Transverse colon (tissue), 4 donors: ENCODE measurements around the gene ARPC5L. TPM values are rescaled to one million over a fixed set of nuclear protein-coding genes. Genes with fewer than 3 reads are reported as not detected.

ENCODE experiments used
- DNase-seq: peaks from one replicate; pipeline ENCODE4 v3.0.0-alpha.2; 2019
- H3K27ac ChIP-seq, 4 donors: fragments of 200-600 bp; sonication (generic); 2 replicates each; pipeline ENCODE4 v1.5.1; 2016 to 2018; ENCODE audit warnings: inconsistent platforms in 4 of 4
- H3K27me3 ChIP-seq: fragments of 200-600 bp; sonication (generic); 2 replicates; pipeline ENCODE4 v1.5.1; 2017; ENCODE audit warnings: inconsistent platforms
- H3K36me3 ChIP-seq, 4 donors: fragments of 200-600 bp; sonication (generic); 2 replicates each; pipeline ENCODE4 v1.5.1; 2017 to 2019; ENCODE audit warnings: inconsistent platforms in 4 of 4
- H3K4me1 ChIP-seq, 4 donors: fragments of 200-600 bp; sonication (generic); 2 replicates each; pipeline ENCODE4 v1.5.1; 2017 to 2020; ENCODE audit warnings: inconsistent platforms in 4 of 4
- H3K4me3 ChIP-seq, 4 donors: fragments of 200-600 bp; sonication (generic); 1 replicate in 1 of 4; 2 replicates in 3 of 4; pipeline versions ENCODE4 v1.5.1 to v1.6.1; 2017 to 2019; ENCODE audit warnings: inconsistent platforms in 4 of 4
- H3K9me3 ChIP-seq, 2 donors: fragments of 200-600 bp; sonication (generic); 2 replicates each; pipeline ENCODE4 v1.5.1; 2017 to 2019; ENCODE audit warnings: inconsistent platforms in 2 of 2
- CTCF ChIP-seq, 5 experiments: fragments of 200-600 bp in 3 of 5; fragments of 450-650 bp in 2 of 5; sonication (generic) in 3 of 5; IDR thresholded peaks; 1 replicate in 2 of 5; 2 replicates in 3 of 5; pipeline ENCODE4 v1.5.1; 2016 to 2017; ENCODE audit warnings: antibody characterized with exemption in 5 of 5, inconsistent platforms in 3 of 5, mild to moderate bottlenecking in 2 of 5, moderate library complexity in 1 of 5
- EP300 ChIP-seq: sonication (generic); formaldehyde crosslinking; IDR thresholded peaks from one replicate; pipeline ENCODE4 v1.6.1; 2017; ENCODE audit warnings: antibody characterized with exemption, low read depth
- POLR2A ChIP-seq: fragments of 450-650 bp; IDR thresholded peaks from one replicate; pipeline ENCODE4 v1.6.1; 2016; ENCODE audit warnings: antibody characterized with exemption, mild to moderate bottlenecking, moderate library complexity
- POLR2AphosphoS5 ChIP-seq, 3 donors: sonication (generic); formaldehyde crosslinking; IDR thresholded peaks; one replicate each; pipeline ENCODE4 v1.6.1; 2016; ENCODE audit warnings: antibody characterized with exemption in 3 of 3
- whole genome bisulfite sequencing, 2 donors: methylation state at CpG; one replicate each; pipeline ENCODE4 v1.1.5; 2018; ENCODE audit warnings: low coverage in 1 of 2; 5-methylcytosine and 5-hydroxymethylcytosine counted together
- in situ Hi-C, 4 donors: fragments of 200-750 bp; cut with MboI; loops; one replicate each; pipeline versions ENCODE4 v1.15.0 to v1.15.1; 2017; ENCODE audit warnings: low sequenced_read_pairs in 3 of 4, low pct_ligation_motif_present in 1 of 4, low pct_unique_long_range_greater_than_20kb in 1 of 4
- intact Hi-C: fragments of 100-400 bp; cut with DNase I; formaldehyde crosslinking; loops from one replicate; pipeline ENCODE4 v1.15.1; 2023; ENCODE audit warnings: low total_unique reads
- total RNA-seq, 4 donors: library from RNA; depleted of rRNA; stranded (reverse); fragments of >200 nt; gene quantifications; one replicate each; pipeline ENCODE4 v1.1.0, GENCODE V29; 2016

Gene ARPC5L
- total RNA-seq, 4 donors from 2014 or later = 9.8 to 37.0 (median 22.8) TPM

GRCh38 chr9:124859803-124860581 lies 1.9 kb upstream of the ARPC5L start:
- no peak for DNase-seq
- Histone ChIP-seq H3K4me1 (peaks cover 13 to 27% (median 21%) of the 10 kb centered on the region in 4 donors), H3K4me3 (peak overlapping the region in 1 of 4 donors; percentile 91), H3K9me3 (no peaks in the 10 kb centered on the region), H3K27ac (peak overlapping the region in 3 of 4 donors; percentile 93 to 96 (median 96)), H3K27me3 (no peaks in the 10 kb centered on the region), H3K36me3 (peaks cover 0 to 32% (median 10%) of the 10 kb centered on the region in 4 donors)
- TF ChIP-seq CTCF (IDR thresholded peaks at IDR 0.05) (no peak), POLR2AphosphoS5 (IDR thresholded peaks at IDR 0.05) (no peak), POLR2A (no peak), EP300 (no peak)
- in situ Hi-C loops (loop anchor here in 2 of 4 donors (5.0 kb wide), 1 partner anchor 88 kb away; the partner anchor contains the start of gene NR6A1 (in 2 of the 2)), intact Hi-C loops (no loop called here)
- WGBS, 2 donors = 13 to 50% methylated on average over 1 to 10 of the region's 10 CpGs

- WGBS, 2 donors = 0 to 5% methylated on average over 1 to 12 of the region's 12 CpGs
- no peaks in the 10 kb centered on the region for H3K27me3 ChIP-seq
- no peaks in the 10 kb centered on the region for H3K9me3 ChIP-seq
- in situ Hi-C loops (no loop called here), intact Hi-C loops (no loop called here)
- peaks cover 0 to 32% (median 10%) of the 10 kb centered on the region in 4 donors for H3K36me3 ChIP-seq
- H3K27ac ChIP-seq = peak overlapping the region; percentile 93 to 96 (median 94)
- peak overlapping the region; percentile 56 to 91 (median 76) for H3K4me3 ChIP-seq
- TF ChIP-seq EP300 (no peak), POLR2AphosphoS5 (IDR thresholded peaks at IDR 0.05) (no peak), POLR2A (no peak), CTCF (IDR thresholded peaks at IDR 0.05) (no peak)
- no peak for DNase-seq
- peaks cover 13 to 27% (median 21%) of the 10 kb centered on the region in 4 donors for H3K4me1 ChIP-seq
Observed at GRCh38 chr9:124860582-124861341, 1.2 kb upstream of the ARPC5L start.

- no peak for TF ChIP-seq CTCF (IDR thresholded peaks at IDR 0.05)
- no peak for TF ChIP-seq EP300
- no peak for TF ChIP-seq POLR2A
- TF ChIP-seq POLR2AphosphoS5 (IDR thresholded peaks at IDR 0.05) = no peak
- Histone ChIP-seq H3K27ac (peak overlapping the region in 2 of 4 donors; percentile 93), H3K4me1 (peaks cover 19 to 37% (median 28%) of the 10 kb centered on the region in 4 donors), H3K4me3 (no peak overlapping the region), H3K9me3 (no peaks in the 10 kb centered on the region), H3K27me3 (no peaks in the 10 kb centered on the region), H3K36me3 (peaks cover 0 to 20% (median 9%) of the 10 kb centered on the region in 4 donors)
- intact Hi-C loops (no loop called here), in situ Hi-C loops (no loop called here)
- WGBS, 2 donors = 32 to 71% methylated on average over 2 to 7 of the region's 7 CpGs
- no peak for DNase-seq
Observed at GRCh38 chr9:124863371-124863871, 1.5 kb downstream of the ARPC5L start.
